ENCODE measurements around the gene NR1H4.
A peak's percentile ranks its signal among the peaks of the same experiment; 100 is the strongest.
"Not testable (repeated sequence)": the region's sequence is repeated elsewhere in the genome, so short reads cannot be mapped to it uniquely, and the experiment has no call there.

Gene NR1H4

DNA sequence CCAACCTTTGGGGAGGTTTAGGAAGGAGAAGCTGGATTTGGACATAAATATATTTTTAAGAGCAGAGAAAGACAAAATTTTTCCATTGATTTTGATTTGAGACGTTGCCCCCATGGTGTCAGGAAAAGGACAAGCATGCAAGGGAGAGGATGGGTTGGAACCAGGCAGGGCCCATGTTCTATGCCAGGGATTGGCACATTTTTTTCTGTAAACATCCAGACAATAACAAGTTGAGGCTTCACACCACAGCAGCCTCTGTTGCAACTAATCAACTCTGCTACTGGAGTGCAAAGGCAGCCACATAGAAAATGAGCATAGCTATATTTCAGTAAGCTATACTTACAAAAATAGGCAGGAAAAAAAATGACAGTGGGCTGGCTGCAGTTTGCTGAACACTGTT, 44.7 kb downstream of the NR1H4 start:
- no peak for DNase-seq

DNA sequence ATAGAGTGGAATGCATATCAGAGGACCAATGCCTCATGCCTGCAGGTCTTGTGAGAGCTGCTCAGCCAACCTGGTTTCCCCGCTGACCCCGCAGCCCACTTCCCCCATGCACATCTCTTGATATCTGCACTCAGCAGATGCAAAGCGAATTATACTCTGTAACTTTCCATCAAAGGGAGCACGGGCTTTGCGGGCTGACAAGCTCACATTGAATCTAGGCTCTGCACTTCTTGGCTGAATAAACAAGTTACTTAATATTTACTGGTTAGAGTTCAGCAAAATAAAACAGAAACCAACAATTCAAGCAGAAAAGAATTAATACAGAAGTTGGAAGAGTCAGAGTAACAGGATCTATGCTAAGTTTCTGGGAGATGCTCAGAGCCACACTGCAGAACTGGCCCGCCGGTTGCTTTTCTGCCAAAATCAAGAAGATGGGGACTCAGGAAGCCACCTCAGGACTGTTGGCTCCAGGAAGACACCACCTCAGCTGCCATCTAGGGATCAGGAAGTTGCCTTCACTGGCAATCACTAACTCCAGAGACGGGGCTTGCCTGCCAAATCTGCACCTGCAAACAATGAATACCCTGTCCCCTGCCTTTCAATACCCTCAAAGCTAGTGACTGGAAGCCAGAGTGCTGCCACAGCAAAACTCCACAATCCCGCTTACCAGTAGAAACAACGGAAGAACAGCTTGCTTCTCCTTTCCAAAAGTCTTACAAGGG, 46.5 kb downstream of the NR1H4 start:
- no peak for DNase-seq

DNA sequence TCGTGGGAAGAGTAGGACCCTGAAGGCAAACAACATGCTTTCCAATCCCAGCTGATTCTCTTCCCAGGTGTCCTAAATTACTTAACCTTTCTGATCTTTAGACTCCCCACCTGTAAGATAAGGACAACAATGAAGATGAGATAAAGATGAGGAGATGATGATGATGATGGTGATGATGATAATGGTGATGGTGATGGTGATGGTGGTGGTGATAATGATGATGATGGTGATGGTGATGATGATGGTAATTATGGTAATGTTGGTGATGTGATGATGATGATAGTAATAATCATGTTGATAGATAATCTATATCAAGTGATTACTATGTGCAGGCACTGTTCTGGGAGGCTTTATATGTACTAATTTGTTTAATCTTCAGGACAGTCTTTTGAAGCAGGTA, 48.3 kb downstream of the NR1H4 start:
- no peak for DNase-seq

DNA sequence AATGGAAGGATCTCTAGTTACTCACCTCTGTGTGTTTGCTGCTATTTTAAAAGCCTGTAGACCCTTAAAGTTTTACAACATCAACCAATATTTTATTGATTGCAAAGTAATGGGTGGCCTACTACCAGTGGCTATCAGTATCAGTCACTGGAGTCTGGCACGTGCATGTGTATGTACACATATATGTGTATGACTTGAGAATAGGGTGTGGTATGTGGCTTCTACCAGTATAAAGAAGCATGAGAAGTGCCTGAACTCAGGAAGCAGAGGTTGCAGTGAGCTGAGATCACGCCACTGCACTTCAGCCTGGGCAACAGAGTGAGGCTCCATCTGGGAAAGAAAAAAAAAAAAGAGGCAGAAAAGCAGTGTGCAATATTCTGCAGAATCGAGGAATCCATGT, 54.4 kb downstream of the NR1H4 start:
- no peak for DNase-seq

DNA sequence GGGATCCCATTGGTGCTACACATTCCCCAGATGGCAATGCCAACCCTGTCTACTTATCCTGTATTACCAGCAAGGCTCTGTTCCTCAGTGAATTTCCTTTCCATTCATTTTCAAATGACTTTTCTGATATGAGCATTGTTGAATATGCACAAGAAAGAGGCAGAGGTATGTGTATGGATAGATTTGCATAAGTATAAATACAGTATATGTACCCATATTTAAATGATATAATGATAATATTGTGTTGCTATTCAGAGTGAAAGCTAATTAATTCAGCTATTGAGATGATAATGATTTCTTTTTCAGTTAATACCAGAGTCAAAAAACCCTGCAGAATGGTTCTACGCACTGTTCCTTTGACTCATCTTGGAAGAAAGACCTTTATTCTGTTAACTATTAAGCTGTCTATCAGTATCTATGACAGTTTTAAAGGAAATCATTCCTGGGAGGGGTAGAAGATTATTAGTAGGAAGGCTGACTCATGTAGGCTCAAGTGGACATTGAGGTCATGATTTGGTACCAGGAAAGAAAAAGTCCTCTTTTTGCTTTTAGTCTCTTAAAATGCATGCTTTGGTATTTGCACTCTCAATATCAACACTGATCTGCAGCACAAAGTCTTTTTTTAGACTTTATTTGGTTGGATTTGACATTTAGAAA, 54.9 kb downstream of the NR1H4 start:
- no peak for DNase-seq

DNA sequence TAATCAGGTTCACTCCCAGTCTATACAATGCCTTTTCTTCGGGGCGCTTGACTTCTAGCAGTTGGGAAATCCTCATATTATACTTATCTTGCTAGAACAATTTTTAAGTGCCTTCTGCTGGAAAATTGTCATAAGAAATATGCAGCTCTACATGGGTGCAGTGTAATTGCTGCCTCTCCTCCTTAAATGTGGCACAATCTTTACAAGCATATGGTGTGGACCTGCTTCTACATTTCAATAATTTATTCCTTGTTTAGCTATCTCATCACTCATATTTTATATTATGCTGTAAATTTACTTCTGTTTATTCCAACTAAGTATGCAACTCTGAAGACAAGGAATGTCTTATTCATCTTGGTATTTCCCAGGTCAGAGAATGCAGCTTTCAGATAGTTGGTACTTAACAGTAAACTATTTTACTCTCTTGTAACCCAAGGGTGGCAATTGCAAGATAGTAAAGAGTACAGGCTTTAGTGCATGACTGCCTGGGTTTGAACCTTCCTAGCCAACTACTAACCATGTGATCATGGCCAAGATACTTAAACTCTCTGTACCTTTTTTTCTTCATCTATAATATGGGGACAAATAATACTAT, 56.2 kb downstream of the NR1H4 start:
- DNase-seq = no peak

DNA sequence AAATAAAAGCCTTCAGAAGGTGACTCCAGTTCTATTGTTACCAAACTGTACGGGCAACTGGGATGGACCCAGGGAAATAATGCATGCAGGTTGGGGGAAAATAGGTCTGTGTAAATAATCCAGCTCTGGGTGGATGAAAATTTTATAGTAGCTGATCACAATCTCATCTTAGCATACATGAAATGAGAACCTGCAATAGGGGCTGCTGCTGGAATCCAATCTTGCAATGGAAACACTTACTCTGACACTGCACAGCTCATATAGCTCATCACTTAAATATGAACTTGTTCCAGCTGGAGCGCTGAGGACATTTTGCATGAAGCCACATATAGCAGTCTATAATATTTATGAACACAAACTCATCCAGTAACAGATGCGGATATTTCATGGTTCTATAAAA, 59.7 kb downstream of the NR1H4 start:
- DNase-seq = no peak

DNA sequence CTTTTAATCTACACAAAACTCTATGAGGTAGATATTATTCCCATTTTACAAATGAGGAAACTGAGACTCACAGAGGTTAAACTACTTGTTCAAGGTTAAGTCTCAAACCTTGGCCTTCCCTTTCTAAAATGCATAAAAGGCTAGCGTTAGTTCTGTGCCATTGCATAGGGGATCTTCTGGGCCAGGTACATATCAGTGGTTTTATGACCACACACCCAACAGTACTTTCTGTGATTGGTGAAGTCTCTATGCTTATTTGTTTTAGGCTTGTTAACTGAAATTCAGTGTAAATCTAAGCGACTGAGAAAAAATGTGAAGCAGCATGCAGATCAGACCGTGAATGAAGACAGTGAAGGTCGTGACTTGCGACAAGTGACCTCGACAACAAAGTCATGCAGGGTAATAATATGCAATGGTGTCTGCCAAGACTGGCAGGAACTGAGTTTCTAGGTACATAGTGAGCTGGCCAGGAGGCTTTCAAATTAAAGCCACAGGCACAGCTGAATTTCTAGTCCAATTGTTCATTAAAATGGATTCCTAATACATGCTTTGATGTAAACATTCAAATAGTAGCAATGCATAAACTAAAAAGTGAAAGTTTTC, 61.1 kb downstream of the NR1H4 start:
- DNase-seq = no peak

DNA sequence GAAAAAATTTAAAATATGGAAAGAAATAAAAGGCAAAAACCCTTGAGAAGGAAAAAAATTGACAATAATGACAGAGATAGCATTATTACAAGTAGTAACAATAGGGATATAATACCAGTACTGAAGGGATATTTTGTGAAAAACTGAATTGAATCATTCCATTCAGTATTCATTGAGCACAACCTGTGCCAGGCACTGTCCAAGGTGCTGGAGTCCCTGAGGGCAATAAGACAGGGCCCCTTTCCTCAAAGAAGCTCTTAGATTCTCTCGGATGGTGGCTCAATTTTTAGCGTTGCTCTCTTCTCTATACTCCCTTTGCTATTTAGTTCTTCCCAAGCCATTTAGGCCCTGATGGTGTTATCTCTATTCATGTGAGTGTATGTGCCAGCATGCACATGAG, 65.5 kb downstream of the NR1H4 start:
- peak; percentile 31 for DNase-seq

DNA sequence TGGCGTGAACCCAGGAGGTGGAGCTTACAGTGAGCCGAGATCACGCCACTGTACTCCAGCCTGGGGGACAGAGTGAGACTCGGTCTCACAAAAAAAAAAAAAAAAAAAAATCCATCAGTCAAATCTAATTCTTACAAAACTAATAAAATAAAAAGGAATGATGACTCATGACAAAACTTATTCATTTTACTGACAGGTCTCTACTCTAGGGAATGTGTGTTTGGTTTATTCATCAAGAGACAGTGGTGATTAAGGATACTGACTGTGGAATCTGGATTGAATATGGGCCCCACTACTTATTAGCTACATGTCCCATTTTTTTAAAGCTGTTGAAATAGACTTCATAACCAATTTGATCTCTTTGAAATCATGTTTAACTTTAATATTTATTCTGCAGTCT, 70.5 kb downstream of the NR1H4 start:
- no peak for DNase-seq

DNA sequence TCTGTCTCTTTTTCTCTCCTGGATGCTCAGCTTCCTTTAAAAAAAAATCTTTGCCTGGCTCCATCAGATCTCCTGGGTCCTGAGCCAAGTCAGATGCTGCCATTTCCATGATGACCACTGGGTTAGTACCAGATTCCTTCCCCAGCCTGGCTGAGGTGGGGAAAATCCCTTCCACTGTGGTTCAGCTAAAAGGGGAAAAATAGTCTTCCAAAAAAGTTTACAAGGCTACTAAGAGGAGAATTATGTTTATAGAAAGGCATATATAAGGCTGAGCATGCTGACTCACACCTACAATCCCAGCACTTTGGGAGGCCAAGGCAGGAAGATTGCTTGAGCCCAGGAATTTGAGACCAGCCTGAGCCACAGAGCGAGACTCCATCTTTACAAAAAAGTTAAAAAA, 71.4 kb downstream of the NR1H4 start:
- peak; percentile 55 for DNase-seq

DNA sequence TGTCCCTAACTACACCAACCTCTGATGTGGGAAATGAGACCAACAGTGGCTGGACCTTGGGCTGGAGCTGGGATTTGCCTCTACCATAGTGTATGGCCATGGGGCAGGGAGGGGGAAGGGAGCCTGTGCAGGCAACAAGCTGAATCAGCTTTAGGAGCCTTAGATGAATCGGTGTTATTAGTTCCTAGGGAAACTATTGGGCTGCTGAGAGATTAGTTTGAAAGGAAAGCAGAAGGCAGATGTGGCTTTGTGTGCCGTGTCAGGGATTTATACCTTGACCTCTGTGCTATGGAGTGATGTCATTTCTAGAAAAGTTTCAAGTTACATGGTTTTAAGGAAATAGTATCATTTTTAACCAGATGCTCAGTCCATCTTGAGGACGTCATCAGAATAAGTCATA, 80.3 kb downstream of the NR1H4 start:
- DNase-seq = no peak

DNA sequence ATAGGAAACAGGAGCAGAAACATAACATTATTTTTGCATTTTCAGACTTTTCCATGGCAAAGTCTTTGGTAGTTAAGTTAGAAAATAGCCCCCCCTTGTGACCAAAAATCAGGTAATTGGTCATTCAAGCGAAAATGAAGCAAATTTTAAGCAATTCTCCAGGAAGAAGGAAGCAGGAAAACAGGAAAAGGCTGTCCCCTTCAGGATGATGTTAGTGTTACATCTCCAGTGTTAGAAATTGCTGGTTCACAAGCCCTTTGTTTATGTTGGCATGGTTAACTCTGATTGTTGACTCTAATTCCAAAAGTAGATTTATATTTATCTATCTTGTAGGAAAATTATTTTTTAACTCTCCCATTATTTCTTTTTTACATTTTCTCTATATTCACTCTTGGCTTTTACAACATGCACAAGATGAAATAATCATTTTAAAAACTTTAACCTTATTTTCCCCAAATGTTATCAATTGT, 81.0 kb downstream of the NR1H4 start:
- peak; percentile 37 for DNase-seq

DNA sequence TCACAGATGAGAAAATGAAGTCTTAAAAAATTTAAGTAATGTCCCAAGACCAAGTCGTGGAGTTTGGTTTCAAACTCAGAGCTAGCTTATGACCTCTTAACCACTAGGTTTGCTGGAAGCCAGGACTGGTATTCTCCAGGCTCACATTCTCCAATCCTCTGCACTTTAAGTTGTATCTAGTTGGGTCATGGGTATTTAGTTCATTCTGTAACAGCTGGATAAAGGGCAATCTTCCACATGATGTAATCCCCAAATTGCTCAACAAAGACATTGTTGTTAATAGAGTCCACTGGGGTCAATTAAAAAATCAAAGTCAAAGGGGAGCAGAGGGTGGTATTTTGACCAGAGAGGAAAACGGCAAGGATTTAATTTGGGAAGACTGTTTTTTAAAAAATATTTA, 82.1 kb downstream of the NR1H4 start:
- DNase-seq = no peak

DNA sequence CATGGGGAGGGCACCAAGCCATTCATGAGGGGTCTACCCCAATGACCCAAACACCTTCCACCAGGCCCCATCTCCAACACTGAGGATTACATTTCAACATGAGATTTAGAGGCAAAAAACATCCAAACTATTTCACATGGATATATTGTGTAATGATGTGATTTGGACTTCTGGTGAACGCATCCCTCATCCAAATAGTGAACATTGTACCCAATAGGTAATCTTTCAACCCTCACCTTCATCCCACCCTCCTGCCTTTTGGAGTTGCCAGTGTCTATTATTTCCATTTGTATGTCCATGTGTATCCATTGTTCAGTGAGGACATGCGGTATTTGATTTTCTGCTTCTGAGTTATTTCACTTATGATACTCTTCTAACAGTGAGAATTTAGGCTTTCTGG, 83.7 kb downstream of the NR1H4 start:
- DNase-seq = no peak

DNA sequence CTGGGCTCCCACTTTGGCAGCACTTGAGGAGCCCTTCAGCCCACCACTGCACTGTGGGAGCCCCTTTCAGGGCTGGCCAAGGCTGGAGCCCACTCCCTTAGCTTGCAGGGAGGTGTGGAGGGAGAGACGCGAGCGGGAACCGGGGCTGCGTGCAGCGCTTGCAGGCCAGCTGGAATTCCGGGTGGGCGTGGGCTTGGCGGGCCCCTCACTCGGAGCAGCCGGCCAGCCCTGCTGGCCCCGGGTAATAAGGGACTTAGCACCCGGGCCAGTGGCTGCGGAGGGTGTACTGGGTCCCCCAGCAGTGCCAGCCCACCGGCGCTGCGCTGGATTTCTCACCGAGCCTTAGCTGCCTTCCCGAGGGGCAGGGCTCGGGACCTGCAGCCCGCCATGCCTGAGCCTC, 85.6 kb downstream of the NR1H4 start:
- not testable (repeated sequence) for DNase-seq

DNA sequence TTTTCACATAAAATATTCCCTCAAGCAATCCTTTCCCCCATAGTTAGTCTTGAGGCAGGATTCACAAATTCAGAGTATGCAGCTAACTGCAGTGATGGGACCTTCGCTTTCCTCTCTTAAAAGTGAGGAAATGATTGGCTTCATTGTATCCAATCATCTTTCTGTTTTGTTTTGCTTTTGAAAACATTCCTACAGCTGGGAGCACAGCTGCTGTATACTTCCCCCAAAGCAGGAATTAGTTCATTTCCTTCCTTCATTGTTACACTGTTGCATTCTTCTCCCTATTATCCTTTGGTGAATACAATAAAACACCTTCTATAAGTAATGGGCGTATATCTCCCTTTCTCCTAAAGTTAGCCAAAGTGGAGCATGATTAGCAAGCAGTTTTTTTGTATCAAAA, 90.4 kb downstream of the NR1H4 start:
- DNase-seq = no peak

DNA sequence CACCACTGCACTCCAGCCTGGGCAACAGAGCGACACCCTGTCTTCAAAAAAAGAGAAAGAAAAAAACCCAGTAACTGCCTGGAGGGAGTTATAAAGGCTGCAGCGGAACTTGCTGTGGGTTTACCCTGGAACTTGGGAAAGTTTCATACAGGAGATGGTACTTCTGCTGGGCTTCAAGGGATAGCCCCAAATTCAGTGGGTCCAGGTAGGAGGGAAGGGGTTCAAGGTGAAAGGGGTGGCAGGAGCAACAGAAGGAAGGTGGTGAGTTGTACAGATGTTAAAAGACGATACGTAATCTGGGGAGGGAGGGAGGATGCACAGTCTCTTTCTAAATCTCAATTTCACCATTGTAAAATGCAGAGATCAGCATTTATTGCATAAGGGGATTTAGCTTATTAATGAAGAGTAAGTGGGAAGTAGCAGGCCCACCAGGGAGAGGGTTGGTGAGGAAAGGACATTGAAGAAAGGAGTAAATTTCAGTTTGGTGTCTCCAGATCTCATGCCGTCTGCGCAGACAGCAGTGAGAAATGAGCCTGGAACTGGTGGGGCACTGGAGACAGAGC, 91.3 kb downstream of the NR1H4 start:
- no peak for DNase-seq

DNA sequence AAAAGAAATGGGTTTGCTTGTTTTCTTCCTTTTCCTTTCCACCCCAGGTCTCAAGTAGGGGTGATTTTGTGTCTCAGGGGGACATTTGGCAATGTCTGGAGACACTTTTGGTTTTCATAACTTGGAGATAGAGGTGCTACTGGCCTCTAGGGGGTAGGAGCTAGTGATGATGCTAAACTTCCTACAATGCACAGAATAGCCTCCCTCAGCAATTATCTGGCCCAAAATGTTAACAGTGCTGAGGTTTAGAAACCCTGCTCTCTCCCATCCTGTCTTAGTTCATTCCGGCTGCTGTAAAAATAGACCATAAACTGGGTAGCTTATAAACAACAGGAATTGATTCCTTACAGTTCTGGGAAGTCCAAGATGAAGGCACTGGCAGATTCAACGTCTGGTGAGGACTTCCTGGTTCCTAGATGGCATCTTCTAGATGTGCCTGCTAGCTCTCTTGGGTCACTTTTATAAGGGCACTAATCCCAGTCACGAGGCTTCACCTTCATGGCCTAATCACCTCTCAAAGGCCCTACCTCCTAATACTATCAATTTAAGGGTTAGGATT, 92.4 kb downstream of the NR1H4 start:
- DNase-seq = no peak

DNA sequence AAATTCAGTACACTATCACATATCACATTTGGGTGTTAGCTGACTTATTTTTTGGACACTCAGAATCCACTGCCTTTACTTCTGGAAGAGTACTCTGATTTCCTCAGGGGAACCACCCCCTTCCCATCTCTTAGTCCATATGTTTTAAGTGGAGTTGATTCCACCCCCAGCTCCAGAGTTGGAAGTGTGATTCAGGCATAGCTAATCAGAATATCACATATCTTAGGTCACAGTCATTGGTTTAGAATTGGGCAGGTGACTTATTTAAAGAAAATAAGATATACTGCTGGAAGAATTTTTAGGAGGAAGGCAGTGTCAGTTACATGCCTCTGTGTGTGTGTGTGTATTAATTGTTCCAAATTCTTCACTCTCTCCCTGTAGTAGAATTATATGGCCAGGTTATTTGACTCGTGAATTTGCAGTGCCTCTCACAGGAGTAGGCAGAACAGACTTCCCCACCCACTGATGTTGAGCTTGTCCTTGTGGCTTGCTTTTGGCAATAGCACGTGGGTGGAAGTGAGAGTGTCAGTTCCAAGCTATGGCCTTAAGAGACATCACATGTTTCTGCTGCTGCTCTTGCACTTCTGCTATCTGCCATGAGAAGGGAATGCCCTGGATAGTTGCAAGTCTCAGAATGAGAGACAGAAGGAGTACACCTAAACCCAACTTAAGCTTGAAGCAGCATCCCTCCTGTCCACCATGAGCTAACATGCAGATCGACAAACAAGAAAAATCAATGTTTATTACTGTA, 93.4 kb downstream of the NR1H4 start:
- DNase-seq = no peak

DNA sequence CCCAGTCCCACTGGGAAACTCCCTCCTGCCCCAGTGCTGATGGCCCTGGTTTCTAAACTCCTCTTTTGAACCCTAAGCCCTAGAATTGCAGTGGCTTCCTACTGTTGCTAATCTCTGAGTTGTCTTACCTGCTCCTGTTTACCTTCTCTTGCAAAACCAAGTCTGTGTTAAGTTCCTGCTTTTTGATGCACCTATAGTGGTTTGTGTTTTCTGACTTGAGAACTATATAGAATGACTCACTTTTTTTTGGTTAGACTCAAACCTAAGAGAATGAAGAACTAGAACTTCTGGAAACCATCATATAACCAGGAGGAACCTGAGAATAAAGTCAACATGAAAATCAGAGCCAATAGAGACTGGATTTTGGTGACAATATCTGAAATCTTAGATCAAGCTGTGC, 94.3 kb downstream of the NR1H4 start:
- no peak for DNase-seq

DNA sequence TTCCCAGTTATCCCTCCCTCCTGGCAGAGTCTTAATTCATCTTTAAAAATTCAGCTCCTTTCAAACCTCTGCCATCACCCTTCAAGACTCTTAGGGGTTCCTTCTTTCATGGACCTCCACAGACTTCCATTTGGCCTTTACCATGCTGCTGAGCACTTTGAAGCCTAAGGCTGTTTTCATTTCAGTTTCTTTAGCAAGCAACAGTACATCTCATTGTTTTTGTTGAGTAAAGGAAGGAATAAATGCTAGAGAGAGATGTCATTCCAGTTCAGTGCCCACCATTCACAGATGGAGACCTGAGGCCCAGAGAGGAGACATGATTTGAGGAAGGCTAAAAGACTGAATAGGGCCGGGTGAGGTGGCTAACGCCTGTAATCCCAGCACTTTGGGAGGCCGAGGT, 98.5 kb downstream of the NR1H4 start:
- DNase-seq = no peak
